ENCODE measurements around the gene ZNF526.

ZNF526 gene

GRCh38 chr19:42268142-42268703 is 48.1 kb downstream of the ZNF526 start:
- no peak for TF ChIP-seq CTCF (conservative IDR thresholded peaks at IDR 0.05; ENCODE audit: low read depth)
- ChIA-PET CTCF (no interaction called here), POLR2A (ENCODE audit: low non-redundant PET) (no interaction called here)
- peak overlapping the region; percentile 100 for H3K27ac ChIP-seq
- DNase-seq (ENCODE audit: low spot score), result peak; percentile 96

GRCh38 chr19:42268704-42269477 is 48.8 kb downstream of the ZNF526 start, which contains the start of gene CIC:
TSS of gene CIC (plus strand) at chr19:42269252. CDS start at chr19:42271784, 2,532 bp downstream.
- no peak for TF ChIP-seq CTCF (conservative IDR thresholded peaks at IDR 0.05; ENCODE audit: low read depth)
- H3K27ac ChIP-seq, result peak within 1 kb of the TSS; percentile 100
- DNase-seq (ENCODE audit: low spot score), result peak; percentile 96
- CTCF ChIA-PET, result no interaction called here
- POLR2A ChIA-PET (ENCODE audit: low non-redundant PET), result no interaction called here

GRCh38 chr19:42269478-42270345 is 49.6 kb downstream of the ZNF526 start:
- H3K27ac ChIP-seq, result peak overlapping the region; percentile 100
- CTCF ChIA-PET, result interaction anchor here (1.5 kb wide), 1 partner anchor 10 kb away, joined by 13 read pairs; no protein-coding TSS in a partner anchor
- POLR2A ChIA-PET (ENCODE audit: low non-redundant PET), result interaction anchor here (0.5 kb wide), 1 partner anchor 200 kb away, joined by 3 read pairs; no protein-coding TSS in a partner anchor
- TF ChIP-seq CTCF (conservative IDR thresholded peaks at IDR 0.05; ENCODE audit: low read depth), result no peak
- no peak for DNase-seq (ENCODE audit: low spot score)

- H3K27ac ChIP-seq, result peak overlapping the region; percentile 100
- POLR2A ChIA-PET (ENCODE audit: low non-redundant PET), result interaction anchor here (0.5 kb wide), 1 partner anchor 201 kb away, joined by 3 read pairs; no protein-coding TSS in a partner anchor
- no peak for TF ChIP-seq CTCF (conservative IDR thresholded peaks at IDR 0.05; ENCODE audit: low read depth)
- peak; percentile 59 for DNase-seq (ENCODE audit: low spot score)
- CTCF ChIA-PET, result interaction anchor here (0.6 to 1.5 kb wide), 2 partner anchors 9 to 306 kb away, joined by 5 to 13 read pairs; no protein-coding TSS in a partner anchor
Observed at GRCh38 chr19:42270346-42271044, 50.4 kb downstream of the ZNF526 start.

- no peak for DNase-seq (ENCODE audit: low spot score)
- no peak for TF ChIP-seq CTCF (conservative IDR thresholded peaks at IDR 0.05; ENCODE audit: low read depth)
- H3K27ac ChIP-seq, result peak overlapping the region; percentile 100
- ChIA-PET CTCF (interaction anchor here (0.6 to 1.5 kb wide), 2 partner anchors 8 to 307 kb away, joined by 5 to 13 read pairs; no protein-coding TSS in a partner anchor), POLR2A (ENCODE audit: low non-redundant PET) (interaction anchor here (0.7 kb wide), 1 partner anchor 116 kb away, joined by 3 read pairs; no protein-coding TSS in a partner anchor)
Observed at GRCh38 chr19:42271045-42271419, 50.9 kb downstream of the ZNF526 start.
